Endometrial microvascular endothelial cells (primary cell): ENCODE measurements around the gene RPS6KB2. TPM values are rescaled to one million over a fixed set of nuclear protein-coding genes. Genes with fewer than 3 reads are reported as not detected.

Source experiments
- in situ Hi-C: cut with HindIII; loops from 2 replicates; pipeline ENCODE4 v1.10.0; 2017; ENCODE audit warnings: low sequenced_read_pairs, low pct_unique_long_range_greater_than_20kb; ENCODE audit errors: inconsistent ontology term
- total RNA-seq: library from RNA; depleted of rRNA; stranded (reverse); fragments of >200 nt; gene quantifications from one replicate; pipeline ENCODE4 v1.2.3, GENCODE V29; 2015; ENCODE audit errors: inconsistent ontology term

Gene RPS6KB2
- total RNA-seq, 1 donor from 2014 or later: 65.8 TPM

DNA sequence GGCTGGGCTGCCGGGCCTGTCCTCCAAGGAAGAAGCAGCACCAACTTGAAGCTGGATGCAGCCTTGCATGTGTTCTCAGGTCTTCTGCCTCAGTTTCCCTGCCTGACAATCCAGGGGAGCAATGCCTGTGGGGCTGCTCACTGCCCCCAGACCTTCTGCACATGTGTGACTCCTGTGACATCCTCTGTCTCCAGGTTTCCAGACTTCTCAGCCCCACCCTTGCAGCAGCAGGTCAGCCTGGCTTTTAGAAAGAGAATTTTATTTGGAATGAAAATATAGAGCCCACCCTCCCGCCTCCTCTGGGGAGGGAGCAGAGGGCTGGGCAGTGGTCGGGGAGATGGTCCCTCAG lies 9.5 kb downstream of the RPS6KB2 start:
- in situ Hi-C loops: no loop called here

DNA sequence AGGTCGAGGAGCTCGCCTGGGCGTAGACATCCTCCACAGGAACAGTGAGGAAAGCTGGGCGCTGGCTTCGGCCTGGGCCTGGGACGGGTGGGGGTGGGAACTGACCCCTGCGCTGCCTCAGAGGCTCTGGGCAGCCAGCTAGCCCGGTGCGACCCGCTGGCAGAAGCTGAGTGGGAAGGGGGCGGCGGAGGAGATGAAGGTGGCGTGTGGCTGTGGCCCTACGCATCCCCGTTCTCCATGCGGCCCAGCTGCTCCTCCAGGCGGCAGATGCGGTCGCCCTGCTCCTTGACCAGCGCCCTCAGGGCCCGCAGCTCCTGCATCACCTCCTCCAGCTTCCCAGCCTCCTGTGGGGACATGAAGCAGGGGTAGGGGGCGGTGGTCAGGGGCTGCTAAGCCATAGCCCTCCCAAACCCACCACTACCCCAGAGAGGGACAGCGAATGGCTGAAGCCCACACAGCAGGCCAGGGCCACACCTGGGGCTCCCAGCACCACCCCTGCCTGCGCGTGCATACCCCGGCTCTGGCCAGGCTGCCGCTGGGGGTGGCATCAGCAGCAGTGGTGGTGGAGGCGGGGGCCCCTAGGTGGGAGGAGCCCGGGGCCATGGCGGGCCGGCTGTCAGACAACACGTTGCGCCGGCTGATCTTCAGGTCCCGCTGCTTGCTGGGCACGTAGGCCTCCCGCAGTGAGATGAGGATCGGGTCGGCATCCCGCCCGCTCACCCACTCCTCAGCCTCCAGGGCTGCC lies 10.0 kb downstream of the RPS6KB2 start:
- in situ Hi-C loops: no loop called here

DNA sequence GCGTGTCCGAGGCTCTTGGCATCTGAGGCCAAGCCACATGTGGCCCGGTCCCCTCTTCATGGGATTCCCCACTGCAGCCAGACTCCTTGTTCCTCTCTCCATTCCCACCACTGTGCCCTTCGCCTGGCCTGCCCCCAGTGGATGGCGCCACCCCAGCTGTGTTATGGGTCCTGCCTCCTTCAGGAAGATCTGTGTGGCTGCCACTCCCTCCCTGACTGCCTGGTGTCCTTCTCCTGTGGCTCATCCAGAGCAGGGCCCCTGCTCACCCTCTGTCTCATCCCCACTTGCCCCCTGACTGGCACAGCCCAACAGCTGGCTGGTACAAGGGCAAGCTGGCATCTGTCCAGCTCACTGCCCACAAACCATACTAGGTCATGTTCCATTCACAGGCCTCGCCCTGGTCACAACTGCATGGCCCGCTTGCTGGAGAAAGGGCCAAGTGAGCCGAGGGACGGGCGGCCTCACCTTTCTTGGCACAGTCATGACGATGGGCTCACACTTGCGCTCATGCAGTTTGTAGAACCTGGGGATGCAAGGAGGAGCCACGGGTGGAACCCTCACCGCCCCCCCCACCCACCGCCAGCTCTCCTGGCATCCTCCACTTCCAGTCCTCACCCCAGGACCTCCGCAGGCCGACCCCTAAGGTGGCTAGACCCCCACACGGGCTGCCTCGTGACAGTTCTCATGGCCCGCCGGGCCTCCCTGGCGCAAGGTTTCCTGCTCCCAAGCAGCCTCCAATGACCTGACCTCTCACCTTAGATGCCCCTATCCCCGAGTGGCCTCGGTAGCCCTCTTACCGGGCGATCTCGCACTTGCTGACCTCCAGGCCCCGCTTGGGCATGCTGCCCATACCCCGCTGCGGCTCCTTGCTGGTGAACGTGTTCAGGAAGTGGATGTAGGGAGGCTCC lies 11.3 kb downstream of the RPS6KB2 start:
- in situ Hi-C loops: no loop called here

DNA sequence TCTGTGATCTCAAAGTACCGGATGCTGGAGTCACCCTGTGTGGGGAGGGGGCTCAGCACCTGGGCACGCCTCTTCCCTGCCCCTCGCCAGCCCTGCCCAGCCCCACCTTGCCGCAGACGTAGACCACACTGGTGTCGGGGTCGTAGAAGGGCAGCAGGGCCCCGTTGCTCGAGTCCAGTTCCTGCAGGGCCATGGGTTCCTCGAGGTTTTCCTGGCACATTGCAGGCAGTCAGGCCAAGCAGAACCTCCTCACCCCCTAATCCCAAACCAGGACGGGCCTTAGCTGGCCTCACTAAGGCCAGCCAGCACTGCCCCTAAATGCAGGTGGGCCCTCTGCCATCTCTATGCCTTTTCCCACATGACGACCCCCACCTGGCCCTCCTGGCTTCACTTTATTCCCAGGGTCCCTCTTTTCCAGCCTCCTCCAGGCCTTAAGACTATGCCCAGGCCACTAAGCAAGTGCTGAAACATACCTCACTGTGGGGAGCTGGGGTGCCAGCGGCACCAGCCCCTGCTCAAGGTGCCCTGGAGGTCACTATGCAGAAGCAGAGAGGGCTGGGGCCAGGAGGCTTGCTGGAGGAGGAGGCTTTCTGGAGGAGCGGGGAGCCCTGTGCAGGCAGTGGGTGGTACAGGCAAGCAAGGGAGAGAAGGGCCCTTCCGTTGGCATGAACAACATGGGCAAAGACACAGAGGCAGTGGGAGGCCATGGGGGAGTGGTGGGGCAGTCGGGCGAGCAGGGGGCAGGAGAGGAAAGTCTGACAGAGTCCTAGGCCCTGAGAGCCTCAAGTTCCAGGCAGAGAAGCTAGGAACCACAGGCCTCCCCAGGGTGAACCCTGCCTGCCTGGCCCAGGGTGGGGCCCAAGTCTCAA lies 12.2 kb downstream of the RPS6KB2 start:
- in situ Hi-C loops: no loop called here

DNA sequence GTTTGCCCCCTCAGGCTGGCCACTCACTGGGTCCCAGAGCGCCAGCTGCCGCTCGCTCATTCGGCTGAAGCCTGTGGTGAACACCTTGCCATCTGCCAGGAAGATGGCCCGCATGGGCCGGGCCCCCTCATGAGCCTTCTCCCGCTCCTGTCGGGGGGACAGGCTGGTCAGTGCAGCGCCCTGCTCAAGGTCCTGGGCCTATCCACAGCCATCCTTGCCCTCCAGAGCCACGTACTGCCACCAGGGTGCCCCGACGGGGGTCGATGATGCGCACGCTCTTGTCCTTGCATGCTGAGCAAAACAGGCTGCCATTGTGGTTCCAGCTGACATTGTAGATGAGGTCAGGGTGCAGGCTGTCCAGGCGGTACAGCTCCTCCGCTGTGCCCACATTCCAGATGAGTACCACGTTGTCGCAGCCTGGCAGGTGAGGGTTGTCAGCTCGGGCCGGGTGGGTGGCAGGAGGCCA lies 12.8 kb downstream of the RPS6KB2 start:
- in situ Hi-C loops: no loop called here

DNA sequence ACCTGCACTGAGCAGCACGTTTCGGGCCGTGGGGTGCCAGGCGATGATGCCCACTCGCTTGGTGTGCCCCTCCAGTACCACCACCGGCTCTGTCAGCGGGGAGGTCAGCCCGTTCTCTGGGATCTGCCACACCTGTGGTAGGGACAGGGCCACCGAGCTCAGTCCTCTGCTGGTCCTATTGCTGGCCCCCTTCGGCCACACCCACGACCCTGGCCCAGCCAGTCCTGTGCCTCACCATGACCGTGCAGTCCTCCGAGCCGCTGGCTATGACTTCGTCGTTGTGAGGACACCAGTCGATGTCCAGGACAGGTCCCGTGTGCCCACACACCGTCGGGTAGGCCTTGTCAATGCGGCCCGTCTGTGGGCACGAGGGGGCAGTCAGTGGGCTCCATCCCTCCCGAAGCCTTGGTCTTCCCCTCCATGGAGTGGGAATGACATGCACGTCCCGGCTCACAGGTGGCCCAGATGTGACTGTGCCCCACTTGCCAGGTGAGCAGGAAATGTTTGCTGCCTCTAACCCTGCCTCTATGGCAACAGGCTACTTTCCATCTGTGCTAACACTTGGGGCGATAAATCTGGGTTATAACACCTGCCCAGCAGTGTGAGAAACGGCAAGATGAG lies 13.5 kb downstream of the RPS6KB2 start:
- in situ Hi-C loops: no loop called here

DNA sequence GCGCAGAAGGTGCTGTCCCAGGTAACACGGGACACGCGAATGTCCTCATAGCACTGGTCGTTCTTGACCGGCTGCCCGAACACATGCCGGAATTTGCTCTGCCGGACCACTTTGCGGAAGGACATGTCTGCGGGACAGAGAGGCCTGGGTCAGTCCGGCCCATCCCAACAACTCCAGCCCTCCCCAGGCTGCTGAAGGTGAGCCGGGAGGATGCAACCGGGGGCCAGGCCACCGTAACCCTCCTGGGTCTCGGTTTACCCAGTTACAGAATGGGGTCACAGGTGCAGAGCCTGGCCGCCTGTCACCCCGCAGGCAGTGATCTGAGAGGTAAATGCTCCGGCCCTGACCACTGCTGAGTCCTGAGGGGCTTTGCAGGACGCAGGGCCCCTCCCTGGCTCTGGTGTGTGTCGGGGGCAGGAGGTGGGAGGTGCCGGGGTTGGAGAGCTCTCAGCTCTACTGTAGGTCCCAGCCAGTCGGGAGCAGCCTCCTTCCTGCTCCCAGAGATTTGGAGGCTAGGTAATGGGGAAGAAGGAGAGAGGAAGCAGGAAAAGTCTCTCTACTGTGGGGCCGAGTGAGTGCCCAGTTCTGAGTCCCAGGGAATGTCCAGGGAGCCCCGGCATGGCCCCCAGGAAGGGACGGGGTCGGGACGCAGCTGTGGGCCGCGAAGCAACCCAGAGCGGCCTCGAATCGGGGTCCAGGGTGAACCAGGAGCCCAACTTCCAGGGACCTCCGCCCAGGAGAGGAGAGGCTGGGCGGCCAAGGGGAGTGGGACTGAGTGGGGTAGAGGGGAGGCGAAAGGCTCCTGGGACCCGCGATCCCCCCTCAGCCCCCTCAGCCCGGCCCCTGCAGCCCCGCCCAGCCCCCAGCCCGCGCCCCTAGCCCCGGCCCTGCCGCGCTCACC lies 14.5 kb downstream of the RPS6KB2 start:
- in situ Hi-C loops: no loop called here

DNA sequence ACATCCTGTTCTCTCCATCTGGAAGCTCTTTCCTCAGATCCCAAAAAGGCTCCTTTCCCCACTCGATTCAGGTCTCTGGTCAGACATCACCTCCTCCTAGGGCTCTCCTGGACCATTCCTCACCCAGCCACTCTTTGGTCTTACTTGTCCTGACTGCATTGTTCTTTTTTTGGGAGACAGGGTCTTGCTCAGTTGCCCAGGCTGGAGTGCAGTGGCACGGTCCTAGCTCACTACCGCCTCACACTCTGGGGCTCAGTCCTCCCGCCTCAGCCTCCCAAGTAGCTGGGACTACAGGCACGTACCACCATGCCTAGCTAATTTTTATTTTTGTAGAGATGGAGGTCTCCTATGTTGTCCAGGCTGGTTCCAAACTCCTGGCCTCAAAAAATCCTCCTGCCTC lies 17.2 kb downstream of the RPS6KB2 start:
- in situ Hi-C loops: no loop called here

DNA sequence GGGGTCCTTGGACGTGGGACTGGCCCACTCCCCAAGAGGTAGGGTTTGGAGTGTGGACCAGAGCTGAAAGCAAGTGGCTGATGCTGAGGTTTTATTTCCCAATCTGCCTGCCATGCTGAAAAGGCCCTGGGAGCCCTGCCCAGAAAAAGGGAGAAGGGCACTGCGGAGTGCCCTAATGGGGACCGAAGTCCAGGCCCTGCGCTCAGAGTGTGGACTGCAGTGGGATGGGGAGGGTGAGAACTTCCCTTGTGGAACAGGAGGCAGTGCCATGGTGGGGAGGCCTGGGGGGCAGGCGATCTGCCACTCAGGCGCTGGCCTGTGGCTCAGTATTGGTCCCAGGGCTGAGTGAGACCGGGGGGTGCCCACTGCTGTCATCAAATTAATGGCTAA lies 19.9 kb downstream of the RPS6KB2 start:
- in situ Hi-C loops: no loop called here

DNA sequence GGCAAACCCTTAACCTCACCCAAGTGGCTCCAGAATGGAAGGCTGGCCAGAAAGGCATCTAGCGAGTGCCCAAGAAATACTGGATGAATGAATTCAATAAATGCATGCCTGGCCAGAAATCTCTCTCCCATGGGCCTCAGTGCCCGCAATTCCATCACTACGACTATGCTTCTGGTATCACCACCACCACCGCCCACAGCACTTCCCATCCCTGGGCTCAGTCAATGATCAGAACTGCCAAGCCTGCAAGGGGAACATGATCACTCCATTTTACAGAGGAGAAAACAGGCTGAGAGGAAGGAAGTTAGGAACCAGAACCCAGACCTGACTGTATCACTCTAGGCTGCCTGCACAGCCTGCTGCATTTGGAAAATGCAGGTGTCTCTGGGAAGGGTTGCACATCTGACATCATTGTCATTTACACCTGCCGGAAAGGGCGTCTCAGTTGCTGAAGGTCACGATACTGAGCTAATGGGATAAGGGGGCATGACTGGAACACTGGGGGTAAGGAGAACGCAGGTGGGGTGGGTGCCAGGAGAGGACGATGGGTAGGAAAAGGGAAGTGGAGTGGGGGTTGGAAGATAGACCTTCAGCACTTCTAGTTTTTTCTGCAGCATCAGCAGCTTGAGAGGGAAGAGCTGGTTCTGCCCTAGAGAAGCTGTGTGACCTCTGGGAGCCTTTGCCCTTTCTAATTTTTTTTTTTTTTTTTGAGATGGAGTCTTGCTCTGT lies 21.0 kb downstream of the RPS6KB2 start:
- in situ Hi-C loops: no loop called here

DNA sequence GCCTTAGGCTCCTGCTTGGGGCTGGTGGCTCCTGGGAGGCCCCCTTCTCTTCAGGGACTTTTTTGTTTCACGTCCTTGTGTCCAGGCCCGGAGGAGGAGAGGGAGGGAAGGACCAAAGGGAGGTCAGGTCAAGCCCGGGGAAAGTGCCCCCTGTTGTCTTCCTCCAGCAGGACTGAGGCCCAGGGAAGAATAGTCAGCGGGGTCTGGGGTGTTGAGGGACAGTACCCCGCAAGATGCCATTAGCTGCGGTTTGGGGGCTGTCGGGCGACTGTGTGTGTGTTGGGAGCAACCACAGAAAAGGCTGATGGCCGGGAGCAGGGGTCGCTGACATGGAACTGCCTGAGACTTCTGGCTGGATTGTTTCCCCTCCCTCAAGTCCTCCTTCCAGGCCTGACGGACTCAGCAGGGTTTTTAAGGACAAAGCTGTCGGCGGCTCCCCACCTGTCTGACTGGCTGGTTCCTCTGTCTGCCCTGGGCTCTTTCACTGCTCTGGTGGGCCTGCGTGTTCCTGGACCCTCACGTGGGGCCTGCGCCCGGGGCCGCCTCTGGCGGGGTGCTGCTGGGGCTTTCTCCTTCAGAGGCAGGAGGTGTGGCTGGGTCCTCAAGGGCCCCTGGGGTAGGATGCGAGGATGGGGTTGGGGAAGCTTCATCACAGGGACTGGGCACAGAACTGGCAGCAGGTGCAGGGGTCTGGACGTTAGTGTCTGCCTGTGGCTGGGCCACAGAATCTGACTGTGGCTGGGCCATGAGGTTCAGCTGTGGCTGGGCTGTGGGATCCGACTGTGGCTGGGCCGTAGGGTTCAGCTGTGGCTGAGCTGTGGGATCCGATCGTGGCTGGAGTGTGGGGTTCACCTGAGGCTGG lies 22.7 kb downstream of the RPS6KB2 start:
- in situ Hi-C loops: no loop called here

DNA sequence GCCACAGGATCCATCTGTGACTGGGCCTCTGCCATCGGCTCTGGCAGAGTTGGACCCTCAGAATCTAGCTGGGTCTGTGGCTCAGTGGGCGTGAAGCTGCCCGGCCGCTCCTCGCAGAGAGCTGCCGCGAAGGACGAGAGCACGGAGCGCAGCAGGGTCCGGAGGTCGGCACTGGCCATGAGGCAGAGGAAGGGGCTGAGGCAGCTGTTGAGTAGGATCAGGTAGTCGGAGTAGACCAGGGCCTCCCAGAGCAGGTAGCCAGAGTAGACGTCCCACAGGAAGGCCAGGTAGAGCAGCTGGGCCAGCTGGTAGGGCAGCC lies 23.3 kb downstream of the RPS6KB2 start:
- in situ Hi-C loops: no loop called here

DNA sequence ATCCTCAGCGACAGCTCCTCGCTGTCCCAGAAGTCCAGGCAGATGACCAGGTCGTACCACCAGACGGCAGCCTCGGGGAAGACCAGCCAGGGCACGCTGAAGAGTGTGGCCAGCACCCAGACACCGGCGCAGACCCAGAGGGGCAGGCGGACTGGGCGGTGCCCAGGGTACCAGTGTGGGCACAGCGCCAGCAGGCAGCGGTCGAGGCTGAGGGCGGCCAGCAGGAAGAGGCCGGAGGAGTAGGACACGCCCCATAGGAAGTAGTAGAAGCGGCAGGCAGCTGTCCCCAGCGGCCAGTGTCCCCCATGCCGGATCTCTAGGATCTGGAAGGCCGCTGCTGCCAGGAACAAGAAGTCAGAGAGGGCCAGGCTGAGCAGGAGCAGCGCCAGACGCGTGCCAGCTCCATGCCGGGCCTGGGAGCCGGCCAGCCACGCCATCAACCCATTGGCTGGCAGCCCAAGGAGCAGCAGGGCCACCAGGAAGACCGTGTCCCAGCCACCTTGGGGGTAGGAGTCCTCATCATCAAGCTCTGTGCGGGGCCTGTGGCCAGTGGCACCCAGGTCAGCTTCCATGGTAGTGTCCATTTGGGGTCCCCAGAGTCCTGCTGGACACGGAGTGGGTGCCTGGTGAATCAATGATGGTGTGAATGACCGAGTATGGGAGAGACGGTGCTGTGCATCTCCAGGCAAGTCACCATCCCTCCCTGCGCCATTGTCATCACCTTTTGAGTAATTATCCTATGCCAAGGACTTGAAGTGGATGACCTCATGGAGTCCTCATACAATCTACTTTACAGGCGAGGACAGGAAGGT lies 24.1 kb downstream of the RPS6KB2 start, which contains the start of gene GPR152:
GPR152 (minus strand) TSS at position 589 of the 812 bp plus-strand sequence; CDS start at position 584, 5 bp downstream.
- in situ Hi-C loops: no loop called here

DNA sequence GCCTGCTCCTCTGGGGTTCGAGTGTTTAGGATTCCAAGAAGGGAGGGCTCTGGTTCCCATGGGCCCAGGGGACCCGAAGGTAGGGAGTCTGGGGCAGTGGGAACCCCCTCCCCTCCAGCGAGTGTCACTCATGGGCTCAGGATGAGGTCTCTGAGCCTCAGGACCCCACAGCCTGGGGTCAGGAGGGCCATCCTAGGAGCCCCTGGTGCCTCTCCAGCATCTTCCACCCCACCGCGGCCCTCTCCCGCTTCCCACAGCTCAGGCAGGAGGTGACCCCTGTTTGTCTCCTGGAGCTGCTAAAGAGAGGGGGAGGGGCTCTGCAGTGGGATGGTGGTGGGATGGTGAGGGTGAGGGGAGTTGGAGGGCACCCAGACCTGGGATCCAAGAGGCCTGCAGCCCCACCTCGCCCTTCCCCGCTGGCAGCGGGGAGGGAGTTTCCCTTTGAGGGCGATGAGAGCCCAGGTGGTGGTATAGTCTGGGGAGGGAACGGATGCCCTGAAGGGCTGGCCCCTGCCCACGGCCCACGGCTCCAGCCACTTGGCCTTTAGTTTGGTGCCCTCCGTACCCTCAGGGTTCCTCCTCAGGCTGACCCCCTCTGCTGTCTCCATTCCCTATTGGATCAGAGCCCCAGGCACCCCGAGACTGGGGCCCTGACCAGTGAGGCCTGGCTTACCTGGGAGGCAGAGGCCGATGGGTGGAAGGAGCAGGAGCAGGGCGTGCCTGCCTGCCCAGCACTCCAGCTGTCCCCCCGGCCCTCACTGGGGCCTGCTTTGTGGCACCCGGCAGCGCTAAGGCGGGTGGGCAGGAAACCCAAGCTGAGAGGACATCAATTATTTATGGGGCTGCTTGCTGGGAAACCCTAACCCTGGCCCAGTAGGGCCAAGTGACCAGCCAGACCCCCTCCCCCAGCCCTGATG lies 25.8 kb downstream of the RPS6KB2 start:
- in situ Hi-C loops: no loop called here

DNA sequence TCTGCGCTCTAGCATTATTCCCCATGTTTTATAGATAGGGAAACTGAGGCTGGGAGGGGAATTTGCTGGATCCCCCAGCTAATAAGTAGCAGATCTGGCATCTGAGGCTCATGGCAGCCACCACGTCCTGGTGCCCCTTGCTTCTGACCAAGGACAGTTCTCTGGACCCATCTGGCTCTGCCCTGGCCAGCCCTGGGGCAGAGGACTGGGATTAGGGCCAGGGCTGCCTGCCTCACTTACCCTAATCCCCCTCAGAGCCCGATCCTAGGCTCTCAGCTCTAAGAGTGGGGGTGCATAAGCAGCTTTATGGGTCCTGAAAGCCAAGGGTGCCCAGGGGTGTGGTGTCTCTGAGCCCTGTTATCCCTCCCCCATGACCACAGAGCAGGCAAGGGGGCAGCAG lies 26.8 kb downstream of the RPS6KB2 start, which contains the start of gene CABP4:
CABP4 (plus strand) TSS at position 301 of the 400 bp plus-strand sequence; CDS start at position 371, 70 bp downstream.
- in situ Hi-C loops: no loop called here
